ENCODE measurements around the gene ACVRL1.

ACVRL1 gene

GRCh38 chr12:51926064-51926632 is 18.8 kb downstream of the ACVRL1 start:
- no peak for DNase-seq (ENCODE audit: low read depth)
- TF ChIP-seq CTCF (conservative IDR thresholded peaks at IDR 0.05; ENCODE audit: low read depth, low read length) = no peak
- H3K4me3 ChIP-seq (ENCODE audit: low read depth, low read length) = no peak overlapping the region

GRCh38 chr12:51926718-51927117 is 19.4 kb downstream of the ACVRL1 start:
- DNase-seq (ENCODE audit: low read depth) = peak; percentile 75
- no peak overlapping the region for H3K4me3 ChIP-seq (ENCODE audit: low read depth, low read length)
- peak; percentile 74 for TF ChIP-seq CTCF (conservative IDR thresholded peaks at IDR 0.05; ENCODE audit: low read depth, low read length)

- H3K4me3 ChIP-seq (ENCODE audit: low read depth, low read length) = no peak overlapping the region
- DNase-seq (ENCODE audit: low read depth) = no peak
- no peak for TF ChIP-seq CTCF (conservative IDR thresholded peaks at IDR 0.05; ENCODE audit: low read depth, low read length)
These were observed 25.1 kb downstream of the ACVRL1 start for GRCh38 chr12:51932218-51933076.

GRCh38 chr12:51934080-51934479 is 26.8 kb downstream of the ACVRL1 start:
- no peak for TF ChIP-seq CTCF (conservative IDR thresholded peaks at IDR 0.05; ENCODE audit: low read depth, low read length)
- H3K4me3 ChIP-seq (ENCODE audit: low read depth, low read length) = no peak overlapping the region
- DNase-seq (ENCODE audit: low read depth) = no peak

- no peak overlapping the region for H3K4me3 ChIP-seq (ENCODE audit: low read depth, low read length)
- no peak for DNase-seq (ENCODE audit: low read depth)
- no peak for TF ChIP-seq CTCF (conservative IDR thresholded peaks at IDR 0.05; ENCODE audit: low read depth, low read length)
These were observed 30.6 kb downstream of the ACVRL1 start for GRCh38 chr12:51937926-51938325.

- H3K4me3 ChIP-seq (ENCODE audit: low read depth, low read length) = no peak overlapping the region
- DNase-seq (ENCODE audit: low read depth) = no peak
- TF ChIP-seq CTCF (conservative IDR thresholded peaks at IDR 0.05; ENCODE audit: low read depth, low read length) = no peak
These were observed 31.4 kb downstream of the ACVRL1 start for GRCh38 chr12:51938726-51939125.

Measured in choroid plexus epithelial cell (primary cell).